GM15510 (cell line): ENCODE results near the gene TBC1D24.

Source experiments
- POLR2A ChIP-seq: IDR thresholded peaks from 3 replicates; pipeline ENCODE4 v1.6.1; 2011; ENCODE audit warnings: borderline replicate concordance; ENCODE audit not compliant: insufficient read length; ENCODE audit errors: extremely low read depth

Gene TBC1D24

DNA sequence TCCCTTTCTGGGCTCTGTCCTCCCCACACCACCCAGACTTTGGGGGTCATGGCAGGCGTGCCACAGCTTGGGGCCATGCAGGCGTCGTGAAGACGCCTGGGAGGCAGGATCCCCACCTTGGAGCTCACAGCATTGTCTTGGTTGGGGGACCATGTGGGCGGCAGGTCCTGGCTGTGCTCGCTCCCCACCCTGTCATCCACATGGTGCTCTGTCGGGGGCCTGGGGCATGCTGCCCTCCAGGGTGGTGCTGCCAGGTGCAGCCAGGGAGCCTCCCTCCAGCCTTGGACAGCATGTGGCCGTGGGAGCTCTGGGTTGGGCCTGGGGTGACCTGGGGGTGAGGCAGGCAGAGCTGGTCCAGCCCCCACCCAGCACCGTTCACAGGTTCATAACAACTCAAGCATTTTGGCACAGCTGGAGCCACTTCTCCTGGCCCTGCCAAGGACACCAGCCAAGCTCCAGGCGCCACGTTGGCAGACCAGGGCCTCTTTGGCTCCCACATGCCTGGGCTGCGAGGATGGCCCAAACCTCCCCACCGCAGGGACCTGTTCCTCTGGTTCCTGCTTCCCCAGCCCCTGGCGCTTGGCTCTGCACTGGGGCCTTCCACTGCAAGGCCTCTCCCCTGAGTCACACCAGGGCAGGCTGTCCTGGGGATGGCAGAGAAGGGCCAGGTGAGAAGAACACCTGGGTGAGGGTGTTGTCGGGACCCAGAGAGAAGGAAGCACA, 23.8 kb downstream of the TBC1D24 start:
- TF ChIP-seq POLR2A, result no peak

DNA sequence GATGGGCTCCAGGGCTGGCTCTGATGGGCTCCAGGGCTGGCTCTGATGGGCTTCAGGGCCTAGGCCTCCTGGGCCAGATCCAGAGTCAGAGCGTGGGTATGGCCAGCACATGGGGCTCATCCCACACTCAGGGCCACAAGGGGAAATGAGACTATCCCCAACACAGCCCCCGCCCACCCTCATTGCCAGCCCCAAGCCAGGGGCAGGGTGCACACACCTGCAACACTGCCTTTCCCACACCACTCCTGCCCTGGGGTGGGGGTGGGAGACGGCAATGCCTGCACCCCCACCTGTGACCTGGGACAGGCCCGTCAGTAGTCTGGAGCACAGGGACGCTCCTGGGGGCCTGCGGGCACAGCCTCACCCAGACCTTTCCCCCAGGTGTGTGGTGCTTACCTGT, 24.5 kb downstream of the TBC1D24 start:
- TF ChIP-seq POLR2A, result no peak

DNA sequence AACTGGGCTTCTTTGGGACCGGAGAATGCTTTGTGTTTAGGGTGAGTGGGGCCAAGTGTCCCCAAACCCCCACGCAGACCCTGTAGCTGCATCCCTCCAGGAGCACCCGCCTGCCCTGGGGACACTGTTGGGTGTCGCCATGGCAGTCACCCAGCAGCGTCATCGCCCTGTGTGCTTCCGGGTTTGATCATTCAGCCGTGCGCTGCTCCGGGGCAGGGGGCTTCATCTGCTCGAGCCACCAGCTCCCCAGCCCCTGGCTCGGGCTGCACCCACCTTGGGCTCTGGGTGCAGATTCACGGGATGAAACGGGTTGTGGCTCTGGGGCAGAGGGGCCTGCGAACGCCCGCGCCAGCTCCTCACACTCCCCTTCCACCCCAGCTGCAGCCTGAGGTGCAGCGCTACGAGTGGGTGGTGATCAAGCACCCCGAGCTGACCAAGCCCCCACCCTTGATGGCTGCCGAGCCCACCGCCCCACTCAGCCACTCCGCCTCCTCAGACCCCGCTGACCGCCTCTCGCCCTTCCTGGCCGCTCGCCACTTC, 25.0 kb downstream of the TBC1D24 start:
- TF ChIP-seq POLR2A, result no peak

DNA sequence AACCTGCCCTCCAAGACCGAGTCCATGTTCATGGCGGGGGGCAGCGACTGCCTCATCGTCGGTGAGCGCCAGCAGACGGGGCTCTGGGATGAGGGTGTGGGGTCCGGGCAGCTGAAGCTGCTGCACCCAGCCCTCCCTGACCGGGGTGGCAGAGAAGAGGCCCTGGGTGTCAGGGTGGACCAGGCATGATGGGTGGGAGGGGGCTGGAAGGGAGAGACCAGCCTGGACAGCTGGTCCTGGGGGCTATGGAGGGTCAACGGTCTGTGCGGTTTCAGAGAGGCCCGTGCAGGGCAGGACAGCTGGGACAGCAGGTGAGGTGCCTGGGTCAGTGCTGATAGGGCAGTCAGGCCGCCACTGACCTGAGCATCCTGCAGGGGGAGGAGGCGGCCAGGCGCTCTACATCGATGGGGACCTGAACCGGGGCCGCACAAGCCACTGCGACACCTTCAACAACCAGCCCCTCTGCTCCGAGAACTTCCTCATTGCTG, 25.5 kb downstream of the TBC1D24 start:
- no peak for TF ChIP-seq POLR2A

DNA sequence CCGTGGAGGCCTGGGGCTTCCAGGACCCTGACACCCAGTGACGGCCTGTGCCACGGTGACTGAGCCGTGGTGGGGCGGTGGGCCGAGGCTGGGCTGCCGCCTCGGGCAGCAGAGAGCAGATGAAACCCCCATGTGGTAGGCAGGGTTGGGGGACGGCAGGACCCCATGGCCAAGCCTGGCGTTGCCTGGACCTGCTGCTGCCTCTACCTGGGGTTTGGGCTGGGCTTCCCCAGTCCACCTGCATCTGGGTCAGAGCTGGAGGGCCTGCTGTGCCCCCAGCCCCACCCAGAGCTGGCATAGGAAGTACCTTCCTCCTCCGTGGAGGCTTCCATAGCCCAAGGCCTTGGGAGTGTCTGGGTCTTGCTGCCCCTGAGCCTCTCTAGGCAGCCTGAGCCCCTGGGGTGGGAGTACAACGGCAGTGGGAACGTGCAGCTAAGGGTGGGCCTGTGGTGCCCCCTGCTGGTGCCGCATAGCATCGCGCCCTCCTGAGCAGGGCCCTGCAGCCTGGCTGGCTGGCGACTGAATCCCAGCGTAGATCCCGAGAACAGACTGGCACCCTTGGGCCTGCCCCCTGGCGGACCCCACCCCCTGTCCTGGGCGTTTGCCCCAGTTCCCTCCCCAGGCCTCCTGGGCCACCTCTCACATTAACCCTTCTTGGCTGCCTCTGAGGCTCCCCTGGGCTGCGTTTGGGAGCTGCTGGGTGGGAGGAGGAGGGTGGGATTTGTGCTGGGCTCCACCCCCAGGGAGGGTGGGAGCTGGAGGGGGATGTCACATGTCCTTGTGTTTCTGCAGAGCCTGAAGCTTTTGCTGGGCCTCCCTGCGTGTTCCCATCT, 26.2 kb downstream of the TBC1D24 start:
- TF ChIP-seq POLR2A, result no peak

DNA sequence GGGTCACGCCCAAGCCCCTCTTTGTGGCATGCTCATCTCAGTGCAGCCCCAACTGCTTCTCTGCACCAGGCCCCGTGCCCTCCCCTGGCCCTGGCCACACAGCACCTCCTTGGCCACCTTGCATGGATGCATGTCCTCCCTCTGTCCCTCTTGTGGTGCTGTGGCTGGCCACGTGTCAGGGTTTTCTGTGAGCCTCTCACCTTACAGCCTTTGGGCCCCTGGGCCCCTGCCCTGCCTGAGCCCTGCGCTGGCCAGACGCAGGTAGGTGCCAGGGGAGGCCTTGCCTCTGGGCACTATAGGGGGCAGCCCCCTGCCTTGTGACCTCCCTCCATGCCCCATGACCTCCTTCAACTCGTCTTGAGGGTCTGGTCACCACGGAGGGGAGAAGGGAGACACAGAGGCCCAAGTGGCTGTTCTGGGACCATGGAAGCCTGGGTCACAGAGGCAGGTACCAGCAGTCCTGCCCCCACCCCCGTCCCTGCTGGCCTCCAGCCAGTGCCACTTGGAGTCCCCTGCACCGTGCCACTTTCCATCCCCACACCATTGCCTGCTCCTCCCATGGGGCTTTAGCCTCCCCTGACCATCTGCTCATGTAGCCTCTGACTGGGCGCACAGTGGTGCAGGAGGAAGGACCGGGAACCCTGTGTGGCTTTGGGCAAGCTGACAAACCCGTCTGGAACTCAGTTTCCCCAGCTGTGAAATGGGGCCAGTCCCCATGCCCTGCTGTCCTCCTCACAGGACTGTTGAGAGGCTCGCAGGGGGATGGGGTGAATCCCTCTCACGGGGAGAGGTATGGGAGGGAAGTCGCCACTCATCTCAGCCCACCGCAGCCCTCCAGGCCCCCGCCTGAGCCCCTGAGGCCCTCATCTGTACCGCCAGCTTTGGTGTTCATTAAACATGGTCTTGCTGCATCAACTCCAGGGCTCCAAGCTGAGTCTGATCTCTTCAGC, 27.3 kb downstream of the TBC1D24 start:
- TF ChIP-seq POLR2A, result no peak

DNA sequence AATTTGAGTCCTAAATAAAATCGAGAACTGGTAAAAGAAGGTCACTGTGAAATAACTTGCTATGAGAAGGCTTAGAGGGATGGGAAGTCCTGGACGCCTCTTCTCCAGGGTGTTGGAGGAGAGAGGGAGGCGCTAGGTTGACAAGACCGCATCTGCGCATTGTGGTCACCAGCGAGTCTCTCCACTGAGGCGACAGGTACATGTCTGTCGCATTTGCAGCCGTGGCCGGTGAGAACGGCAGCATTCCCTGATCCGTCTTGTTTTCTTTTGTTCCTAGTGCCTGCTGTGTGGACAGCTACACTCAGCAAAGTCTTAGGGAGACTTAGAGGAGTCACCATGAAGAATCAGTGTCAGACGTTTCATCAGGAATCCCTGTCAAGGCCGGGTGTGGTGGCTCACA, 30.8 kb downstream of the TBC1D24 start:
- no peak for TF ChIP-seq POLR2A

DNA sequence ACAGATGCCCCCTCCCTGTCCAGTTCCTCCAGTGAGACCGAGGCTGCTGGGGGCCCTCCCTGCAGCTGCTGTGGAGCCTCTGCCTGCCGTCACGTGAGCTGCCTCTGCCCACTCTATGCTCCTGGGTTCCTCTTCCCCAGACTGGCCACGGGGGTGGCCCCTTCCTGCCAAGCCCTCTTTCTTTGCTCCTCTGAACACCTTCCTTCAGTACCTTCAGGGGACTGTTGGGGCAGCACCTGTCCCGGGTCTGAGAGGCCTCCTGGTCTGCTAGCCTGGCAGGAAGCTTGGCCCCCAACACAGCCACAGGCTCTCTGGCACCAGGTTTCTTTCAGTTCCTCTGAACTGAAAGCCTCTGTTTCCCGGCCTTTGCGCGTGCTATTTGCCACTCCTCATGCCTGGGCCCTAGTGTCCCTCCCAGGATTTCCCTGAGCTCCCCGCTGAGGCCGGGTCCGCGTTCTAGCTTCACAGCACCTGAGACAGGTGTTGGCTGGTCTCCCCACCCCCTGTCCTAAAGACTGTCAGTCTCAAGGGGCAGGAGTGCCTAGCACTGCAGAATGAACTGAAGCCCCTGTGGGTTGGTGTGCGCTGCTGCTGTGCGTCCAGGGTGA, 32.2 kb downstream of the TBC1D24 start:
- no peak for TF ChIP-seq POLR2A

DNA sequence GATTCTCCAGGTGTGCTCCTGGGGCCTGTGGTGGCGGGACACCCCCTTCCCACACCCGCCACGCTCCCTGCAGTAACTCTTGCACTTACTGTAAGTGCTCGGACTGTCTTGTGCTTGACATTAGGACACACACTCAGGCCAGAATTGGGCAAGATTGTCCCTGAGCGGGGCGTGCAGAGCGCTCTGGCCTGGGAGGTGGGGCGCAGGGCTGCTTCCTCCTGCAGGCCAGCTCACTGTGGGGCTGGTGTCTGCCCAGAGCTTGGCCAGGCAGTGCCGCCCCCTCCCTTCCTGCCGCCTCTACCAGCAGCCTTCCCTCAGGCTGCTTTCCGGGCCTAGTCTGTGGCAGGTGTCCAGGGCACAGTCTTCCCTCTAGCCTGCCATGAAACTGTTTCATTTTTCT, 32.7 kb downstream of the TBC1D24 start:
- no peak for TF ChIP-seq POLR2A

DNA sequence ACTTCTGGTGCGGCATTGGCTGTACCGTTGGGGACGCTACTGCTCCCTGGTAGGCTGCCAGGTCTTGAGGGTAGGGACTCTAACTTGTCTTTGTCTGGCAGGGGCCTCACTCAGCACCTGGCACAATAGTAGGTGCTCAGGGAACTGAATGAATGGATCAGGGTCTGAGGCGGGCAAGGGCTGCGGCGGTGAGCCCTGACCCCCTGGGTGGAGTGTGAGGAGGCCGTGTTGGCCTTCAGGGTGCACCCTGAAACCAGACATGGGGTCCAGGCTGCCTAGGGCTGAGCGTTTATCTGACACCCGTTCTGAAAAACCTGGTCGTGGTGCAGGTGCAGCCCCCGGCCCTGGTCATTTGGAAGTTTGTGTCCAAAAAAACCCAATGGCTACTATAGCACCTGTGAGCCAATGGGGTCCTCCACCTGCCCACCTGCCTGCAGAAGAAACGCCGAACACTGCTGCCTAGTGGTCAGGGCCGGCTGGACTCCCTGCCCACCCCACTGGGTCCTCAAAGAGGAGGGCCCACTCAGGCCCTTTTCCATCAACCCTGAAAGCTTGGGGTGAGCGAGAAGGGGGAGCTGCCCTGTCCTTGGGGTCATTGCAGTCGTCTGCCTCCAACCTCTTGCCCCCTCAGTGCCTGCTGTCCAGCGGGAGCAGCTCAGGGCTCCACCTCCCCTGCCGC, 33.9 kb downstream of the TBC1D24 start:
- TF ChIP-seq POLR2A, result no peak

DNA sequence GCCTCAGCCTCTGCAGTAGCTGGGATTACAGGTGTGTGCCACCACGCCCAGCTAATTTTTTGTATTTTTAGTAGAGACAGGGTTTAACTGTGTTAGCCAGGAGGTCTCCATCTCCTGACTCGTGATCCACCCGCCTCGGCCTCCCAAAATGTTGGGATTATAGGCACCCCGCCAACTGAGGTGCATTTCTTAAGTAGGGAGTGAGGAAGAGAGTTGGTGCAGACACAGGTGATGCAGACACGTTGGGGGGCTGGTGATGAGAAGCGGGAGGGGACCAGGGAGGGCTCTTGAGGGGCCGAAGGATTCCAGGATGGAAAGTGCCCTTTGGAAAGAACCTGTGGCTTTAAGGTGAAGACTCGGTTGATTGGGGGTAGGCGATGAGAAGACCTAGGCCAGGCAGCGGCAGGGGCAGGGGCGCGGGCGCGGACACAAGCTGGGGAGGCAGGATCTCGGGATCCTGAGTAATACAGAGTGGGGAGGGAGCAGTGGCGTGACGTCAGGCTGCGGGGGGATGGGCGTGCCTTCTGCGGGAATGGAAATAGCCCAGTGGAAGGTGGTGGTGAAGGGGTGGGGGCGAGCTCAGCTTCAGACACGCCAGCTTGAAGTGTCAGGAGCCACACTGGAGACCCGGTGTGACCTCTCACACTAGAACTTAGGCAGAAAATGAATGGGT, 36.3 kb downstream of the TBC1D24 start:
- TF ChIP-seq POLR2A, result no peak

DNA sequence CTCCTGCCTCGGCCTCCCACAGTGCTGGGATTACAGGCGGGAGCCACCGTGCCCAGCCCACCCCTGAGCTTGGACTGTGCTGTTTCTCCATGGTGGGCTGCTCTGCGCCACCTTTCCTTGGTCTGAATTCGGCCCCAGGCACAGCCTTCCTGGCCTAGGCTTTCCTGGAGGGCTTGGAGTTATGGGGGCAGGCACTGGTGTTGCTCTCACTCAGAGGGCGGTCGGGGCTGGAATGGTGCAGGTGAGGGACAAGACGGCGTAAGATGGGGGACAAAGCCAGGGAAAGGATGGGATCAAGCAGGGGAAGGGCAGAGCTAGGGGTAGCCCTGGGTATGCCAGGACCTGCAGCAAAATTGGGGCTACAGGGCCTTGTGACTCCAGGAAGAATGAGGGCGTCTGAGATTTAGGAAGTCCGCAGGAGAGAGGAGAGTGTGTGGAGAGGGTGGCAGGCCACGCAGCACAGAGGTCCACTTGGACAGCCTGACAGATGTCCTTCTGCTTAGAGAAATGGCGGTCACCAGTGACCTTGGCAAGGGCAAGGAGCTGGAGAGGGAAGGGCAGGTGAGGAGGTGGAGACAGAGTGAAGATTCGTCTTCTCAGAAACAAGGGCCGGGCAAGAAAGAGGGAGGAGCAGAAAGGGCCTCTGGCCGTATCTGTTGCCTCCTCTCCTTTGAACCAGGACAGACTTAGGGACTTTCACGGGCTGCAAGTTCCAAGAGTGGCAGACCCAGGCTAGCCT, 37.2 kb downstream of the TBC1D24 start:
- no peak for TF ChIP-seq POLR2A
